WTC11 (cell line): ENCODE data around the gene TUB. TPM values are rescaled to one million over a fixed set of nuclear protein-coding genes. Genes with fewer than 3 reads are reported as not detected.

Experiments
- ATAC-seq: fragments of 200-7000 bp; cut with Tn5 transposase; 2 replicates; pipeline ENCODE4 v1.10.0; 2021; ENCODE audit warnings: mild to moderate bottlenecking, moderate library complexity
- CTCF ChIA-PET: fragments of 300-600 bp; sonication (Branson Sonifier 250); formaldehyde crosslinking; loops from one replicate; lab custom pipeline; 2021; ENCODE audit warnings: antibody characterized with exemption; lab: Charles Lee
- POLR2A ChIA-PET: fragments of 350-600 bp; sonication (Branson Sonifier 250); formaldehyde crosslinking; loops from one replicate; lab custom pipeline; 2021; ENCODE audit warnings: antibody characterized with exemption; lab: Charles Lee
- DNase-seq: peaks from one replicate; pipeline ENCODE4 v3.0.0; 2021; ENCODE audit warnings: low spot score
- H3K27ac Mint-ChIP-seq: 2 replicates; pipeline ENCODE4 v1.8.0; 2021; ENCODE audit warnings: mixed read lengths
- H3K27me3 Mint-ChIP-seq: 2 replicates; pipeline ENCODE4 v1.8.0; 2021; ENCODE audit warnings: low read depth, mild to moderate bottlenecking, moderate library complexity, mixed read lengths
- H3K36me3 Mint-ChIP-seq: 2 replicates; pipeline ENCODE4 v1.8.0; 2021; ENCODE audit warnings: mixed read lengths
- H3K4me1 Mint-ChIP-seq: 2 replicates; pipeline ENCODE4 v1.8.0; 2022; ENCODE audit warnings: mixed read lengths
- H3K4me3 Mint-ChIP-seq: 2 replicates; pipeline ENCODE4 v1.8.0; 2021; ENCODE audit warnings: mild to moderate bottlenecking, moderate library complexity, mixed read lengths
- H3K9me3 Mint-ChIP-seq: 2 replicates; pipeline ENCODE4 v1.8.0; 2021; ENCODE audit warnings: mixed read lengths
- ETV6 ChIP-seq: sonication (generic); formaldehyde crosslinking; IDR thresholded peaks from 2 replicates; pipeline ENCODE4 v1.8.1; 2022; ENCODE audit warnings: mild to moderate bottlenecking, missing genetic modification reagents
- FOXJ3 ChIP-seq: sonication (generic); formaldehyde crosslinking; IDR thresholded peaks from 2 replicates; pipeline ENCODE4 v1.9.0; 2021; ENCODE audit warnings: missing genetic modification reagents, mild to moderate bottlenecking, borderline replicate concordance
- GABPB1 ChIP-seq: sonication (generic); formaldehyde crosslinking; IDR thresholded peaks from 2 replicates; pipeline ENCODE4 v1.8.1; 2023; ENCODE audit warnings: mild to moderate bottlenecking, missing genetic modification reagents
- GRHL2 ChIP-seq: fragments of 250-450 bp; sonication (Bioruptor Pico); IDR thresholded peaks from 2 replicates; pipeline ENCODE4 v1.8.0; 2022; ENCODE audit warnings: mild to moderate bottlenecking, moderate library complexity; ENCODE audit not compliant: insufficient replicate concordance, severe bottlenecking
- PRRX2 ChIP-seq: fragments of 250-450 bp; sonication (Bioruptor Pico); IDR thresholded peaks from 2 replicates; pipeline ENCODE4 v1.8.0; 2021; ENCODE audit warnings: mild to moderate bottlenecking
- SP1 ChIP-seq: sonication (generic); formaldehyde crosslinking; conservative IDR thresholded peaks from 2 replicates; pipeline ENCODE4 v1.8.1; 2022; ENCODE audit warnings: missing genetic modification reagents
- TP53 ChIP-seq: sonication (generic); formaldehyde crosslinking; IDR thresholded peaks from 2 replicates; pipeline ENCODE4 v1.8.1; 2023; ENCODE audit warnings: mild to moderate bottlenecking, missing genetic modification reagents
- ZNF138 ChIP-seq: sonication (generic); formaldehyde crosslinking; conservative IDR thresholded peaks from 2 replicates; pipeline ENCODE4 v1.8.1; 2022; ENCODE audit warnings: mild to moderate bottlenecking, moderate library complexity, missing genetic modification reagents
- ZNF263 ChIP-seq: sonication (generic); formaldehyde crosslinking; IDR thresholded peaks from 2 replicates; pipeline ENCODE4 v1.8.1; 2022; ENCODE audit warnings: low read depth, mild to moderate bottlenecking, moderate library complexity, missing genetic modification reagents
- total RNA-seq: library from RNA; stranded (reverse); gene quantifications from 3 replicates; pipeline ENCODE4 v1.2.3, GENCODE V29; 2021
- TF ChIP-seq, protein P1 (sequence below): sonication (generic); formaldehyde crosslinking; IDR thresholded peaks from 2 replicates; pipeline ENCODE4 v1.8.1; 2023; ENCODE audit warnings: mild to moderate bottlenecking, missing genetic modification reagents, moderate library complexity
- TF ChIP-seq, protein P2 (sequence below): sonication (generic); formaldehyde crosslinking; IDR thresholded peaks from 2 replicates; pipeline ENCODE4 v1.8.1; 2023; ENCODE audit warnings: mild to moderate bottlenecking, missing genetic modification reagents
- TF ChIP-seq, protein P3 (sequence below): sonication (generic); formaldehyde crosslinking; IDR thresholded peaks from 2 replicates; pipeline ENCODE4 v1.8.0; 2023; ENCODE audit warnings: mild to moderate bottlenecking, missing genetic modification reagents
- TF ChIP-seq, protein P4 (sequence below): fragments of 250-450 bp; sonication (Bioruptor Pico); IDR thresholded peaks from 2 replicates; pipeline ENCODE4 v1.9.0; 2021; ENCODE audit warnings: mild to moderate bottlenecking
- TF ChIP-seq, protein P5 (sequence below): fragments of 250-450 bp; sonication (Bioruptor Pico); IDR thresholded peaks from 2 replicates; pipeline ENCODE4 v1.9.0; 2021; ENCODE audit warnings: moderate library complexity, mild to moderate bottlenecking, inconsistent platforms, borderline replicate concordance
- TF ChIP-seq, protein P6 (sequence below): sonication (generic); formaldehyde crosslinking; IDR thresholded peaks from 2 replicates; pipeline ENCODE4 v1.8.1; 2023; ENCODE audit warnings: mild to moderate bottlenecking, missing genetic modification reagents, borderline replicate concordance

TUB gene
- total RNA-seq, 1 experiment from 2014 or later, result 32.1 TPM

DNA sequence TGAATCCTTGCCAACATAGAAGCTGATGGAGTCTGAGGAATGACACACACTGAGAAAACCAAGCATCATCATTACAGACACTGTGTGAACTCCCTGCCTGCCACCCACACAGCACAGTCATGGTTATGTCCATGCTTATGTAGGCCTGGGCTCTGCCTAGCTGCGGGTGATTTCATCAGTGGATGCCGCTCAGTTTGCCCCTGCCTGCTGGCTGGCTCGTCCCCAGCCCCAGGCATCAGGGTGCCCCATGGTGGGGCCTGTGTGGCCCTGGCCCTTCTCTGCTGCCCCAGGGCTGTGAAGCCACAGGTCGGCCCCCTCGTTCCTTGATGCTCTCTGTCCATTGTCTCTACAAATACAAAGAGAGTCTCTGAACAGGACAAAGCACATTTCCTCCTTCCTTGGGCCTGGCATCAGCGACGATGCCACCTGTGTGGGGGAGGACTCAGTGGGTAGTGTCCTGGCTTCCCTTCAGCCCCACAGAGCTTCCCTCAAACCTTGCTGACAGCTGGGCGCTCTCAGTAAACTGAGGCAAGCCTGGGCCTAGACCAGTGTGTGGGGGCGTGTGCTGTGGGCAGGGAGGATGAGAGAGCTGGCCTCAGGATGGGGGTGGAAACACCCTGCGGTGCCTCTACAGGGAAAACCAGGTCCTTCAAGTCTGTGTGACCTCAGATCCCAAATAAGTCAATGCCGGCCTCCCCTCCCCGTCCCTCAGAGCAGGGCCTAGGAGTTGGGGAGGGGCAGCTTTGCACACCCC, 20.0 kb upstream of the TUB start (continued):
- TF ChIP-seq, protein P1, sequence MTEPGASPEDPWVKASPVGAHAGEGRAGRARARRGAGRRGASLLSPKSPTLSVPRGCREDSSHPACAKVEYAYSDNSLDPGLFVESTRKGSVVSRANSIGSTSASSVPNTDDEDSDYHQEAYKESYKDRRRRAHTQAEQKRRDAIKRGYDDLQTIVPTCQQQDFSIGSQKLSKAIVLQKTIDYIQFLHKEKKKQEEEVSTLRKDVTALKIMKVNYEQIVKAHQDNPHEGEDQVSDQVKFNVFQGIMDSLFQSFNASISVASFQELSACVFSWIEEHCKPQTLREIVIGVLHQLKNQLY (CRISPR knock-in tag), result no peak
- TF ChIP-seq, protein P2, sequence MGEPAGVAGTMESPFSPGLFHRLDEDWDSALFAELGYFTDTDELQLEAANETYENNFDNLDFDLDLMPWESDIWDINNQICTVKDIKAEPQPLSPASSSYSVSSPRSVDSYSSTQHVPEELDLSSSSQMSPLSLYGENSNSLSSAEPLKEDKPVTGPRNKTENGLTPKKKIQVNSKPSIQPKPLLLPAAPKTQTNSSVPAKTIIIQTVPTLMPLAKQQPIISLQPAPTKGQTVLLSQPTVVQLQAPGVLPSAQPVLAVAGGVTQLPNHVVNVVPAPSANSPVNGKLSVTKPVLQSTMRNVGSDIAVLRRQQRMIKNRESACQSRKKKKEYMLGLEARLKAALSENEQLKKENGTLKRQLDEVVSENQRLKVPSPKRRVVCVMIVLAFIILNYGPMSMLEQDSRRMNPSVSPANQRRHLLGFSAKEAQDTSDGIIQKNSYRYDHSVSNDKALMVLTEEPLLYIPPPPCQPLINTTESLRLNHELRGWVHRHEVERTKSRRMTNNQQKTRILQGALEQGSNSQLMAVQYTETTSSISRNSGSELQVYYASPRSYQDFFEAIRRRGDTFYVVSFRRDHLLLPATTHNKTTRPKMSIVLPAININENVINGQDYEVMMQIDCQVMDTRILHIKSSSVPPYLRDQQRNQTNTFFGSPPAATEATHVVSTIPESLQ (CRISPR knock-in tag), result no peak
- TF ChIP-seq, protein P3, sequence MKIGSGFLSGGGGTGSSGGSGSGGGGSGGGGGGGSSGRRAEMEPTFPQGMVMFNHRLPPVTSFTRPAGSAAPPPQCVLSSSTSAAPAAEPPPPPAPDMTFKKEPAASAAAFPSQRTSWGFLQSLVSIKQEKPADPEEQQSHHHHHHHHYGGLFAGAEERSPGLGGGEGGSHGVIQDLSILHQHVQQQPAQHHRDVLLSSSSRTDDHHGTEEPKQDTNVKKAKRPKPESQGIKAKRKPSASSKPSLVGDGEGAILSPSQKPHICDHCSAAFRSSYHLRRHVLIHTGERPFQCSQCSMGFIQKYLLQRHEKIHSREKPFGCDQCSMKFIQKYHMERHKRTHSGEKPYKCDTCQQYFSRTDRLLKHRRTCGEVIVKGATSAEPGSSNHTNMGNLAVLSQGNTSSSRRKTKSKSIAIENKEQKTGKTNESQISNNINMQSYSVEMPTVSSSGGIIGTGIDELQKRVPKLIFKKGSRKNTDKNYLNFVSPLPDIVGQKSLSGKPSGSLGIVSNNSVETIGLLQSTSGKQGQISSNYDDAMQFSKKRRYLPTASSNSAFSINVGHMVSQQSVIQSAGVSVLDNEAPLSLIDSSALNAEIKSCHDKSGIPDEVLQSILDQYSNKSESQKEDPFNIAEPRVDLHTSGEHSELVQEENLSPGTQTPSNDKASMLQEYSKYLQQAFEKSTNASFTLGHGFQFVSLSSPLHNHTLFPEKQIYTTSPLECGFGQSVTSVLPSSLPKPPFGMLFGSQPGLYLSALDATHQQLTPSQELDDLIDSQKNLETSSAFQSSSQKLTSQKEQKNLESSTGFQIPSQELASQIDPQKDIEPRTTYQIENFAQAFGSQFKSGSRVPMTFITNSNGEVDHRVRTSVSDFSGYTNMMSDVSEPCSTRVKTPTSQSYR, result no peak
- TF ChIP-seq SP1 (CRISPR knock-in tag), result no peak
- TF ChIP-seq, all 79 proteins: peak for 0

DNA sequence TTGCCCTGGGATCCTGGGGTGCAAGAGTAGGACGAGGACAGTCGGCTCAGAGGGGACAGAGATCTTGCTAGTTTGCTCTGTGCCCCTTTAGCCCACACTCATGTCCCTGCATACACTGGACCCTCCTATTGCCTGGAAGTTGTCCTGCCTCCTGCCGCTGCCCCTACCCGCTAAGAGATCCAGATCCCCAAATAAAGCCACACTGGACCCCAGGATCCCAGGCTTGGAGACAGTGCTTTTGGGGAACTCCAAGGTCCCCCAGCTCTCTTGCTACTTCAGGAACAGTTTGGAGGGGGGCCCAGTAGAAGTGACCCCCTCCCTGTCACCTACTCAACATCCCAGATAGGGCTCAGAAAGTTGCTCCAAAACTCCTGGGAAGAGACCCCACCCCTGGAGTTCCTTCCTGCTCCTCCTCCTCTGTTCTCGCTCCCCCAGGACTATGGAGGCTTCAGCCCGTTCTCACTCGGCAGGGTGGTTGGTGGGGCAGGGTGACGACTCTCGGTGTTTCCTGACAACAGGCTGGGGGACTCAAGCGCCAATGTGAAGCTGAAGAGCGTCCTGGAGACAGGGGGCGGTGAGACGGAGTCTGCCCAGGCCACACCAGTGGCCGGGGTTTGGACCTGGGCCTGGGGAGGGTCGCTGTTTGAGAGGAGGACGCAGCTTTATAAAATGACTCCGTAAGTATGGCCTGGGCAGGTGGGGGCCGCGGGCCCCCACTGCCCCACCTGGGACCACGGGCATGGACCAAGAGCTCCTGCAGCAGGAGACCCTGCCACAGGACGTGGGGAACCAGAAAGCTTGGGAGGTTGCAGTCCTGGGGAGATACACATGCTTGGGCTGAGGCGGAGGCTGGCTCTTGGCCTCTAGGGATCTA, 19.2 kb upstream of the TUB start:
- Mint-ChIP-seq H3K4me3 (no peak overlapping the region), H3K4me1 (peaks cover 8% of the 10 kb centered on the region), H3K27ac (no peak overlapping the region), H3K27me3 (no peaks in the 10 kb centered on the region), H3K36me3 (no peaks in the 10 kb centered on the region), H3K9me3 (no peaks in the 10 kb centered on the region)
- CTCF ChIA-PET, result interaction anchor here (0.5 to 1.5 kb wide), 7 partner anchors 11 to 1473 kb away, joined by 3 to 9 read pairs (median 3); no protein-coding TSS in a partner anchor
- DNase-seq (no peak), ATAC-seq (no peak)
- POLR2A ChIA-PET, result no interaction called here
- TF ChIP-seq, protein P4, sequence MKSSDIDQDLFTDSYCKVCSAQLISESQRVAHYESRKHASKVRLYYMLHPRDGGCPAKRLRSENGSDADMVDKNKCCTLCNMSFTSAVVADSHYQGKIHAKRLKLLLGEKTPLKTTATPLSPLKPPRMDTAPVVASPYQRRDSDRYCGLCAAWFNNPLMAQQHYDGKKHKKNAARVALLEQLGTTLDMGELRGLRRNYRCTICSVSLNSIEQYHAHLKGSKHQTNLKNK (CRISPR knock-in tag), result no peak
- TF ChIP-seq PRRX2 (CRISPR knock-in tag), result no peak
- TF ChIP-seq ETV6 (CRISPR knock-in tag), result no peak
- TF ChIP-seq, protein P3, result no peak
- TF ChIP-seq, protein P5, sequence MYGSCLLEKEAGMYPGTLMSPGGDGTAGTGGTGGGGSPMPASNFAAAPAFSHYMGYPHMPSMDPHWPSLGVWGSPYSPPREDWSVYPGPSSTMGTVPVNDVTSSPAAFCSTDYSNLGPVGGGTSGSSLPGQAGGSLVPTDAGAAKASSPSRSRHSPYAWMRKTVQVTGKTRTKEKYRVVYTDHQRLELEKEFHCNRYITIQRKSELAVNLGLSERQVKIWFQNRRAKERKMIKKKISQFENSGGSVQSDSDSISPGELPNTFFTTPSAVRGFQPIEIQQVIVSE (CRISPR knock-in tag), result no peak
- TF ChIP-seq TP53 (CRISPR knock-in tag), result no peak
- TF ChIP-seq ZNF263, result no peak
- TF ChIP-seq GRHL2 (CRISPR knock-in tag), result no peak
- no peak for TF ChIP-seq GABPB1 (CRISPR knock-in tag)
- TF ChIP-seq, protein P6, sequence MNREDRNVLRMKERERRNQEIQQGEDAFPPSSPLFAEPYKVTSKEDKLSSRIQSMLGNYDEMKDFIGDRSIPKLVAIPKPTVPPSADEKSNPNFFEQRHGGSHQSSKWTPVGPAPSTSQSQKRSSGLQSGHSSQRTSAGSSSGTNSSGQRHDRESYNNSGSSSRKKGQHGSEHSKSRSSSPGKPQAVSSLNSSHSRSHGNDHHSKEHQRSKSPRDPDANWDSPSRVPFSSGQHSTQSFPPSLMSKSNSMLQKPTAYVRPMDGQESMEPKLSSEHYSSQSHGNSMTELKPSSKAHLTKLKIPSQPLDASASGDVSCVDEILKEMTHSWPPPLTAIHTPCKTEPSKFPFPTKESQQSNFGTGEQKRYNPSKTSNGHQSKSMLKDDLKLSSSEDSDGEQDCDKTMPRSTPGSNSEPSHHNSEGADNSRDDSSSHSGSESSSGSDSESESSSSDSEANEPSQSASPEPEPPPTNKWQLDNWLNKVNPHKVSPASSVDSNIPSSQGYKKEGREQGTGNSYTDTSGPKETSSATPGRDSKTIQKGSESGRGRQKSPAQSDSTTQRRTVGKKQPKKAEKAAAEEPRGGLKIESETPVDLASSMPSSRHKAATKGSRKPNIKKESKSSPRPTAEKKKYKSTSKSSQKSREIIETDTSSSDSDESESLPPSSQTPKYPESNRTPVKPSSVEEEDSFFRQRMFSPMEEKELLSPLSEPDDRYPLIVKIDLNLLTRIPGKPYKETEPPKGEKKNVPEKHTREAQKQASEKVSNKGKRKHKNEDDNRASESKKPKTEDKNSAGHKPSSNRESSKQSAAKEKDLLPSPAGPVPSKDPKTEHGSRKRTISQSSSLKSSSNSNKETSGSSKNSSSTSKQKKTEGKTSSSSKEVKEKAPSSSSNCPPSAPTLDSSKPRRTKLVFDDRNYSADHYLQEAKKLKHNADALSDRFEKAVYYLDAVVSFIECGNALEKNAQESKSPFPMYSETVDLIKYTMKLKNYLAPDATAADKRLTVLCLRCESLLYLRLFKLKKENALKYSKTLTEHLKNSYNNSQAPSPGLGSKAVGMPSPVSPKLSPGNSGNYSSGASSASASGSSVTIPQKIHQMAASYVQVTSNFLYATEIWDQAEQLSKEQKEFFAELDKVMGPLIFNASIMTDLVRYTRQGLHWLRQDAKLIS (CRISPR knock-in tag), result no peak
- TF ChIP-seq SP1 (CRISPR knock-in tag), result no peak
- TF ChIP-seq ZNF138 (CRISPR knock-in tag), result no peak
- TF ChIP-seq FOXJ3 (CRISPR knock-in tag), result no peak
